Fibroblast of lung (primary cell): Measurements from ENCODE around the gene GDF10. TPM values are rescaled to one million over a fixed set of nuclear protein-coding genes. Genes with fewer than 3 reads are reported as not detected.

Experiments used
- DNase-seq, 2 donors: peaks; one replicate each; pipeline versions ENCODE4 v3.0.0 to v3.0.0-alpha.2; 2010; ENCODE audit warnings: low read depth in 2 of 2
- H2AFZ ChIP-seq: 2 replicates; pipeline ENCODE4 v1.5.1; 2012; ENCODE audit warnings: low read length, control low read depth, inconsistent platforms
- H3K27ac ChIP-seq: 2 replicates; pipeline ENCODE4 v1.5.1; 2011; ENCODE audit warnings: low read length, control low read depth; ENCODE audit not compliant: insufficient read depth
- H3K27me3 ChIP-seq: 2 replicates; pipeline ENCODE4 v1.5.1; 2011; ENCODE audit warnings: mild to moderate bottlenecking, low read length; ENCODE audit not compliant: control insufficient read depth, insufficient read depth
- H3K36me3 ChIP-seq: 2 replicates; pipeline ENCODE4 v1.5.1; 2011; ENCODE audit warnings: low read length; ENCODE audit not compliant: control insufficient read depth, insufficient read depth
- H3K4me1 ChIP-seq: 2 replicates; pipeline ENCODE4 v1.5.1; 2011; ENCODE audit warnings: low read length; ENCODE audit not compliant: control insufficient read depth, insufficient read depth; ENCODE audit errors: extremely low read depth
- H3K4me2 ChIP-seq: 2 replicates; pipeline ENCODE4 v1.5.1; 2011; ENCODE audit warnings: low read length, control low read depth; ENCODE audit not compliant: insufficient read depth; ENCODE audit errors: extremely low read depth
- H3K4me3 ChIP-seq, 4 experiments: fragments of 200-600 bp in 1 of 4; sonication (generic) in 1 of 4; replicated peaks in 1 of 4; 2 replicates each; pipeline ENCODE4 v1.5.1; 2011 to 2016; ENCODE audit warnings: low read length in 4 of 4, low read depth in 3 of 4, mild to moderate bottlenecking in 3 of 4, control low read depth in 2 of 4, inconsistent platforms in 1 of 4, mixed read lengths in 1 of 4; ENCODE audit not compliant: insufficient read depth in 1 of 4; ENCODE audit errors: control extremely low read depth in 1 of 4
- H3K79me2 ChIP-seq: 2 replicates; pipeline ENCODE4 v1.5.1; 2012; ENCODE audit warnings: mild to moderate bottlenecking, low read length, inconsistent platforms; ENCODE audit not compliant: control insufficient read depth, insufficient read depth
- H3K9ac ChIP-seq: 2 replicates; pipeline ENCODE4 v1.5.1; 2011; ENCODE audit warnings: mild to moderate bottlenecking, low read length, control low read depth; ENCODE audit not compliant: insufficient read depth
- H3K9me3 ChIP-seq: 2 replicates; pipeline ENCODE4 v1.5.1; 2012; ENCODE audit warnings: low read depth, low read length; ENCODE audit not compliant: control insufficient read depth, insufficient read depth
- H4K20me1 ChIP-seq: 2 replicates; pipeline ENCODE4 v1.5.1; 2011; ENCODE audit warnings: low read length; ENCODE audit not compliant: control insufficient read depth, insufficient read depth; ENCODE audit errors: extremely low read depth
- EZH2 ChIP-seq: IDR thresholded peaks from 2 replicates; pipeline ENCODE4 v1.5.1; 2012; ENCODE audit warnings: low read length, control low read depth, mild to moderate bottlenecking; ENCODE audit errors: missing control alignments
- polyA plus RNA-seq, 2 donors: library from polyadenylated mRNA; depleted of rRNA in 1 of 2; stranded (reverse) in 1 of 2; unstranded in 1 of 2; fragments of >200 nt; gene quantifications; 2 replicates each; pipeline ENCODE4 v1.2.1, GENCODE V29; 2011 to 2012; ENCODE audit warnings: missing spikeins in 1 of 2
- total RNA-seq: library from RNA; depleted of rRNA; stranded (reverse); fragments of >200 nt; gene quantifications from 2 replicates; pipeline ENCODE4 v1.2.1, GENCODE V29; 2014
- TF ChIP-seq, protein P1 (sequence below), 2 donors: IDR thresholded peaks in 1 of 2; conservative IDR thresholded peaks in 1 of 2; 1 replicate in 1 of 2; 2 replicates in 1 of 2; pipeline ENCODE4 v1.5.1; 2011 to 2012; ENCODE audit warnings: low read length in 2 of 2, control low read depth in 1 of 2, inconsistent platforms in 1 of 2, low read depth in 1 of 2, mild to moderate bottlenecking in 1 of 2

Gene GDF10
- total and polyA plus RNA-seq, 2 donors (not counting 1 experiment from before 2014, with no cell fraction given) = 6.2 to 25.1 TPM

DNA sequence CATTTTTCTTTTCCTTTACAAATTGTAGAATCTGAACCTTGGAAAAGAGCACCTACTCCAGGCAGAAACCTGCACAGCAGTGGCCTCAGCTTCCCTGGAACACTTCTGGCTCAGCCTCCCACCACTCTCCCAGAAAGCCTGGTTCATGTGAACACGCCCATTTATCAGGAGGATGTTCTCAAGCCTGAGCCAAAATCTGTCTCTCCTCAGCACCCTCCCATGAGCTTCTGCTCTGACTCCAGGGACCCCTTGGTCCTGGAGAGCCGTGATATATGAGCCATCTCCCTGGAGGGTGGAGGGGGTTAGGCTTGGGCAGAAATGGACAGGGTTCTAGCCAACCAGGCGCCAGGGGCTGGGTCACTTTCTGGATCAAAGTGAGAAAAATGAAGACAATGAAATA, 32.4 kb downstream of the GDF10 start:
- Histone ChIP-seq H3K27ac (no peak overlapping the region), H3K36me3 (no peaks in the 10 kb centered on the region), H3K27me3 (peaks cover 3% of the 10 kb centered on the region), H3K9ac (no peak overlapping the region), H3K4me2 (no peak overlapping the region), H4K20me1 (no peaks in the 10 kb centered on the region), H3K4me1 (no peaks in the 10 kb centered on the region), H3K9me3 (no peaks in the 10 kb centered on the region), H3K79me2 (no peaks in the 10 kb centered on the region), H3K4me3 (no peak overlapping the region), H2AFZ (no peak overlapping the region)
- DNase-seq = no peak
- TF ChIP-seq, protein P1, sequence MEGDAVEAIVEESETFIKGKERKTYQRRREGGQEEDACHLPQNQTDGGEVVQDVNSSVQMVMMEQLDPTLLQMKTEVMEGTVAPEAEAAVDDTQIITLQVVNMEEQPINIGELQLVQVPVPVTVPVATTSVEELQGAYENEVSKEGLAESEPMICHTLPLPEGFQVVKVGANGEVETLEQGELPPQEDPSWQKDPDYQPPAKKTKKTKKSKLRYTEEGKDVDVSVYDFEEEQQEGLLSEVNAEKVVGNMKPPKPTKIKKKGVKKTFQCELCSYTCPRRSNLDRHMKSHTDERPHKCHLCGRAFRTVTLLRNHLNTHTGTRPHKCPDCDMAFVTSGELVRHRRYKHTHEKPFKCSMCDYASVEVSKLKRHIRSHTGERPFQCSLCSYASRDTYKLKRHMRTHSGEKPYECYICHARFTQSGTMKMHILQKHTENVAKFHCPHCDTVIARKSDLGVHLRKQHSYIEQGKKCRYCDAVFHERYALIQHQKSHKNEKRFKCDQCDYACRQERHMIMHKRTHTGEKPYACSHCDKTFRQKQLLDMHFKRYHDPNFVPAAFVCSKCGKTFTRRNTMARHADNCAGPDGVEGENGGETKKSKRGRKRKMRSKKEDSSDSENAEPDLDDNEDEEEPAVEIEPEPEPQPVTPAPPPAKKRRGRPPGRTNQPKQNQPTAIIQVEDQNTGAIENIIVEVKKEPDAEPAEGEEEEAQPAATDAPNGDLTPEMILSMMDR (conservative IDR thresholded peaks at IDR 0.05 in 1 of 2, IDR thresholded peaks at IDR 0.05 in 1 of 2; ENCODE audit: low read depth in 1 of 2, low read length in 2 of 2) = no peak
- TF ChIP-seq EZH2 = no peak

DNA sequence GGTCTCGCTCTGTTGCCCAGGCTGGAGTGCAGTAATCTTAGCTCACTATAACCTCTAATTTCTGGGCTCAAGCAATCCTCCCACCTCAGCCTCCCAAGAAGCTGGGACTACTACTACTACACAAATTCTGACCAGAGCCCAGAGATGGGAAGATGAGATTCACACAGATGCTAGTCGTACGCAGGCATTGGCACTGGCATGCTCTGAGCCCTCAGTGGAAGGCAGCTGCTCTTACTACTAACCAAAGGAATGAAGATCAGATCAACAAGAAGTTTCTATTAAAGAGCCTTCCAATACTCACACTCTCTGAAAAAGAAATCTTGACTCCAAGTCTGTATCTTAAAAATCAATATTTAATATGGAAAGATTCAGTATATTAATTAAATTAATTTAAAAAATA, 32.9 kb downstream of the GDF10 start:
- H3K79me2 ChIP-seq = no peaks in the 10 kb centered on the region
- H3K36me3 ChIP-seq = no peaks in the 10 kb centered on the region
- no peak overlapping the region for H3K4me2 ChIP-seq
- H3K9ac ChIP-seq = no peak overlapping the region
- H3K9me3 ChIP-seq = no peaks in the 10 kb centered on the region
- peaks cover 3% of the 10 kb centered on the region for H3K27me3 ChIP-seq
- TF ChIP-seq, protein P1 (conservative IDR thresholded peaks at IDR 0.05 in 1 of 2, IDR thresholded peaks at IDR 0.05 in 1 of 2; ENCODE audit: low read depth in 1 of 2, low read length in 2 of 2) = no peak
- TF ChIP-seq EZH2 = no peak
- no peak overlapping the region for H3K4me3 ChIP-seq
- H3K27ac ChIP-seq = no peak overlapping the region
- H4K20me1 ChIP-seq = no peaks in the 10 kb centered on the region
- no peaks in the 10 kb centered on the region for H3K4me1 ChIP-seq
- no peak overlapping the region for H2AFZ ChIP-seq
- no peak for DNase-seq

DNA sequence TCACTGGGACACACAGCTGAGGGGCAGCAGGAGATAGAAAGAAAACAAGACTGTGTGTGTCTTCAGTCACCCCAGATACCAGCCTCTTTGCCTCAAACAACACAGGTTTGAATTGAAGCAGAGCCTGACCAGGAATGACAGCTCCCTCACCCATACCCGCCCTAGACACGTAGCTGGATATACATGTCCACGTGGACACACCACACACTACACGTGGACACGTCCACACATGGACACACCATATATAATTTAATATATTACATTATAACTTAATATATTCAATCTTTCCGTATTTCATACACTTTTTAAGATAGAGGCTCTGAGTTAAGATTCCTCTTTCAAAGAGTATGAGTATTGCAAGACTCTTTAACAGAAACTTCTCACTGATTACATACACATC, 33.5 kb downstream of the GDF10 start:
- TF ChIP-seq EZH2 = no peak
- TF ChIP-seq, protein P1 (conservative IDR thresholded peaks at IDR 0.05 in 1 of 2, IDR thresholded peaks at IDR 0.05 in 1 of 2; ENCODE audit: low read depth in 1 of 2, low read length in 2 of 2) = no peak
- no peak overlapping the region for H3K9ac ChIP-seq
- no peak overlapping the region for H3K27ac ChIP-seq
- no peaks in the 10 kb centered on the region for H3K36me3 ChIP-seq
- H2AFZ ChIP-seq = no peak overlapping the region
- H3K4me3 ChIP-seq = no peak overlapping the region
- no peak for DNase-seq
- no peaks in the 10 kb centered on the region for H3K9me3 ChIP-seq
- peaks cover 3% of the 10 kb centered on the region for H3K27me3 ChIP-seq
- no peaks in the 10 kb centered on the region for H3K79me2 ChIP-seq
- H3K4me2 ChIP-seq = no peak overlapping the region
- H4K20me1 ChIP-seq = no peaks in the 10 kb centered on the region
- no peaks in the 10 kb centered on the region for H3K4me1 ChIP-seq
